IMR-90 (cell line): ENCODE results near the gene TRAF3. TPM values are rescaled to one million over a fixed set of nuclear protein-coding genes. Genes with fewer than 3 reads are reported as not detected.

Experiments
- ATAC-seq: fragments of 200-7000 bp; cut with Tn5 transposase; 2 replicates; pipeline ENCODE4 v1.9.1; 2020; ENCODE audit warnings: low read depth, mild to moderate bottlenecking, moderate library complexity
- BruUV-seq: library from RNA; stranded (reverse); fragments of 400-500 nt; replicated peaks from 2 replicates; lab custom pipeline; 2021; lab: Mats Ljungman, UMichigan
- CTCF ChIA-PET: fragments of 300-600 bp; formaldehyde crosslinking; extraction: SDS; loops from one replicate; lab custom pipeline; 2021; ENCODE audit warnings: antibody characterized with exemption; lab: Yijun Ruan, JAX
- POLR2A ChIA-PET: fragments of 300-600 bp; sonication (Branson Sonifier 250); formaldehyde crosslinking; loops from one replicate; lab custom pipeline; 2022; ENCODE audit warnings: antibody characterized with exemption; ENCODE audit not compliant: unreplicated experiment; lab: Charles Lee
- DNase-seq: peaks from one replicate; pipeline ENCODE4 v3.0.0; 2013
- H2AFZ ChIP-seq: replicated peaks from 2 replicates; pipeline ENCODE3; 2013; ENCODE audit warnings: low read length, mild to moderate bottlenecking; ENCODE audit not compliant: poor library complexity
- H2AK5ac ChIP-seq: 2 replicates; pipeline ENCODE4 v1.6.1; 2013; ENCODE audit warnings: low read depth, low read length, inconsistent platforms
- H2AK9ac ChIP-seq: replicated peaks from 2 replicates; pipeline ENCODE3; 2013; ENCODE audit warnings: mild to moderate bottlenecking, low read depth, low read length, moderate library complexity; ENCODE audit not compliant: poor library complexity
- H2BK120ac ChIP-seq: 2 replicates; pipeline ENCODE4 v1.6.1; 2013; ENCODE audit warnings: low read depth, low read length, inconsistent platforms
- H2BK15ac ChIP-seq: 3 replicates; pipeline ENCODE4 v1.6.1; 2013; ENCODE audit warnings: low read depth, low read length, inconsistent platforms
- H2BK20ac ChIP-seq: 2 replicates; pipeline ENCODE4 v1.6.1; 2013; ENCODE audit warnings: low read depth, mild to moderate bottlenecking, inconsistent platforms, low read length, moderate library complexity
- H2BK5ac ChIP-seq: 2 replicates; pipeline ENCODE4 v1.6.1; 2013; ENCODE audit warnings: mild to moderate bottlenecking, low read depth, low read length, inconsistent platforms; ENCODE audit not compliant: poor library complexity, severe bottlenecking
- H3K14ac ChIP-seq: replicated peaks from 2 replicates; pipeline ENCODE4 v1.6.1; 2013; ENCODE audit warnings: low read depth, low read length, inconsistent platforms
- H3K18ac ChIP-seq: 2 replicates; pipeline ENCODE4 v1.6.1; 2013; ENCODE audit warnings: low read depth, low read length, control low read depth
- H3K23ac ChIP-seq: 2 replicates; pipeline ENCODE4 v1.6.1; 2013; ENCODE audit warnings: low read depth, low read length, inconsistent platforms
- H3K27ac ChIP-seq: 2 replicates; pipeline ENCODE4 v1.5.1; 2013; ENCODE audit warnings: mild to moderate bottlenecking, control low read depth, low read length; ENCODE audit not compliant: insufficient read depth
- H3K27me3 ChIP-seq: 2 replicates; pipeline ENCODE4 v1.6.1; 2013; ENCODE audit warnings: low read length; ENCODE audit not compliant: control insufficient read depth, insufficient read depth
- H3K36me3 ChIP-seq: 2 replicates; pipeline ENCODE4 v1.6.1; 2013; ENCODE audit warnings: low read length, mixed read lengths; ENCODE audit not compliant: control insufficient read depth, insufficient read depth
- H3K4ac ChIP-seq: 2 replicates; pipeline ENCODE4 v1.6.1; 2013; ENCODE audit warnings: low read depth, low read length, inconsistent platforms
- H3K4me1 ChIP-seq: 2 replicates; pipeline ENCODE4 v1.6.1; 2013; ENCODE audit warnings: low read length, mixed read lengths; ENCODE audit not compliant: control insufficient read depth, insufficient read depth
- H3K4me2 ChIP-seq: 2 replicates; pipeline ENCODE4 v1.6.1; 2013; ENCODE audit warnings: low read depth, mild to moderate bottlenecking, control low read depth, low read length, moderate library complexity
- H3K4me3 ChIP-seq: 2 replicates; pipeline ENCODE4 v1.5.1; 2013; ENCODE audit warnings: low read depth, mild to moderate bottlenecking, control low read depth, low read length, moderate library complexity; ENCODE audit not compliant: insufficient read depth
- H3K56ac ChIP-seq: 2 replicates; pipeline ENCODE4 v1.6.1; 2013; ENCODE audit warnings: low read length, inconsistent platforms; ENCODE audit not compliant: insufficient read depth; ENCODE audit errors: extremely low read depth
- H3K79me1 ChIP-seq, 2 experiments: 2 replicates each; pipeline ENCODE4 v1.6.1; 2013; ENCODE audit warnings: low read length in 2 of 2, inconsistent platforms in 1 of 2, low read depth in 1 of 2
- H3K9ac ChIP-seq: 2 replicates; pipeline ENCODE4 v1.6.1; 2013; ENCODE audit warnings: low read depth, low read length, control low read depth
- H3K9me1 ChIP-seq: 2 replicates; pipeline ENCODE4 v1.6.1; 2013; ENCODE audit warnings: low read length, inconsistent platforms; ENCODE audit not compliant: insufficient read depth
- H3K9me3 ChIP-seq: 2 replicates; pipeline ENCODE4 v1.6.1; 2013; ENCODE audit warnings: low read length; ENCODE audit not compliant: control insufficient read depth, insufficient read depth
- H4K20me1 ChIP-seq: 2 replicates; pipeline ENCODE4 v1.6.1; 2013; ENCODE audit warnings: low read length, inconsistent platforms; ENCODE audit not compliant: insufficient read depth
- H4K5ac ChIP-seq: 2 replicates; pipeline ENCODE4 v1.6.1; 2013; ENCODE audit warnings: mild to moderate bottlenecking, low read depth, low read length, control low read depth
- H4K8ac ChIP-seq, 2 experiments: 2 replicates each; pipeline ENCODE4 v1.6.1; 2013; ENCODE audit warnings: low read depth in 2 of 2, low read length in 2 of 2, control low read depth in 1 of 2, inconsistent platforms in 1 of 2
- H4K91ac ChIP-seq: 2 replicates; pipeline ENCODE4 v1.6.1; 2013; ENCODE audit warnings: low read depth, low read length, inconsistent platforms; ENCODE audit not compliant: insufficient read depth
- CEBPB ChIP-seq: IDR thresholded peaks from 2 replicates; pipeline ENCODE4 v1.6.1; 2012; ENCODE audit warnings: low read depth, low read length, improper control_type of control experiment
- CHD1 ChIP-seq: IDR thresholded peaks from 2 replicates; pipeline ENCODE4 v1.6.1; 2012; ENCODE audit warnings: low read depth, low read length, improper control_type of control experiment
- MAZ ChIP-seq: IDR thresholded peaks from 2 replicates; pipeline ENCODE4 v1.6.1; 2012; ENCODE audit warnings: low read depth, mild to moderate bottlenecking, low read length, improper control_type of control experiment, moderate library complexity, borderline replicate concordance
- NFE2L2 ChIP-seq: fragments of 150-350 bp; IDR thresholded peaks from 2 replicates; pipeline ENCODE4 v1.6.1; 2016; ENCODE audit warnings: low read depth, mild to moderate bottlenecking, low read length
- RCOR1 ChIP-seq: IDR thresholded peaks from 2 replicates; pipeline ENCODE4 v1.6.1; 2012; ENCODE audit warnings: mild to moderate bottlenecking, low read length, improper control_type of control experiment; ENCODE audit not compliant: insufficient replicate concordance
- RFX5 ChIP-seq: IDR thresholded peaks from 2 replicates; pipeline ENCODE4 v1.8.0; 2012; ENCODE audit warnings: low read depth, mild to moderate bottlenecking, low read length, moderate library complexity
- SMC3 ChIP-seq: fragments of 150-350 bp; IDR thresholded peaks from 2 replicates; pipeline ENCODE4 v1.6.1; 2016; ENCODE audit warnings: low read depth, mild to moderate bottlenecking, antibody characterized with exemption, low read length, moderate library complexity
- WGBS, 2 experiments: methylation state at CpG; one replicate each; pipeline versions ENCODE4 v1.1.5 to v1.1.7; 2013; ENCODE audit warnings: missing lambda C conversion rate in 2 of 2; ENCODE audit not compliant: insufficient read length in 1 of 2; ENCODE audit errors: extremely low coverage in 2 of 2; 5-methylcytosine and 5-hydroxymethylcytosine counted together
- dilution Hi-C: fragments of 300-500 bp; cut with HindIII; formaldehyde crosslinking; loops from one replicate; pipeline ENCODE4 v1.14.3; 2018; ENCODE audit warnings: low sequenced_read_pairs; ENCODE audit not compliant: unreplicated experiment
- in situ Hi-C: fragments of 300-500 bp; cut with MboI; formaldehyde crosslinking; loops from 3 replicates; pipeline ENCODE4 v1.14.3; 2019; ENCODE audit warnings: low sequenced_read_pairs, inconsistent platforms, mixed read lengths
- intact Hi-C: fragments of 100-400 bp; cut with micrococcal nuclease; formaldehyde crosslinking; loops from 2 replicates; pipeline ENCODE4 v1.10.0; 2022
- polyA plus RNA-seq, 3 experiments: library from polyadenylated mRNA; depleted of rRNA; stranded (reverse); fragments of >200 nt; gene quantifications; 2 replicates each; pipeline ENCODE4 v1.2.3, GENCODE V29; 2012; ENCODE audit warnings: low replicate concordance in 1 of 3
- total RNA-seq: library from RNA; depleted of rRNA; stranded (reverse); fragments of >200 nt; gene quantifications from 2 replicates; pipeline ENCODE4 v1.2.3, GENCODE V29; 2012
- TF ChIP-seq, protein P1 (sequence below): conservative IDR thresholded peaks from 2 replicates; pipeline ENCODE4 v1.5.1; 2012; ENCODE audit warnings: mild to moderate bottlenecking, low read depth, low read length, improper control_type of control experiment

Gene TRAF3
- total and polyA plus RNA-seq, 2 of the 4 experiments (the other 2 are of a cell fraction), result 21.2 to 25.3 TPM

DNA sequence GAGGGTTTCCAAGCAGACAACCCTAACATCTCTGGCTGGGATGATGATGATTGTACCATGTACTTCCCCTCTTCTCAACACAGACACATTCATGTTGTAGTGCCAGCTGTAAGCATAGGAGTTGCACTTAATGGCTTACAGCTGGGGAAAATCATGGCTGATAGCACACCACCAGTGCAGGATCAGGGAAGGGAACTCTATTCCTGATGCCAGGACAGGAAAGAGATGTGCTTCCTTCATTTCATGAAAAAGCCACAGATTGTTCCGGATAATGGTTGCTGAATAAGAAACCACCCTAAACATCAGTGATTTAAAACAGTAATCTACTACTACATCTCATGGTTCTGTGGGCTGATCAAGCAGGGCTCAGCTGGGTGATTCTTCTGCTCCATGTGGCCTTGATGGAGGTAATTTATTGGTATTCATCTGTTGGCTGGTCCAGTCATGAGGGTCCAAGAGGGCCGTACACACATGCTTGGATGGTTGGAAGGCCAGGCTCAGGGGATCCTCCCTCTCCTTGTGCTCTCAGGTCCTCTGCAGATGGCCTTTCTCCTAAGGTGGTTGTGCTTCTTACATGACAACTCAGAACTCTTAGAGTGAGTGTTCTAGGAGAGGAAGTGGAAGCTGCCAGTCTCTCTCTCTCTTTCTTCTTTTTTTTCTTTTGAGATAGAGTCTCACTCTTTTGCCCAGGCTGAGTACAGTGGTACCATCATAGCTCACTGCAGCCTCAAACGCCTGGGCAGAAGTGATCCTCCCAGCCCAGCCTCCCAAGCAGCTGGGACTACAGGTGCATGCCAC is 16.5 kb downstream of the TRAF3 start:
- Histone ChIP-seq H3K4me3 (no peak overlapping the region), H3K4ac (no peak overlapping the region), H3K14ac (no peak overlapping the region), H3K4me2 (no peak overlapping the region), H2AK9ac (no peak overlapping the region), H4K8ac (no peak overlapping the region), H3K9me3 (peaks cover 2% of the 10 kb centered on the region; the same call in 1 of the 2 replicates), H2AK5ac (no peak overlapping the region), H4K91ac (no peak overlapping the region), H3K9me1 (peaks cover 13% of the 10 kb centered on the region), H3K27me3 (no peaks in the 10 kb centered on the region), H2BK15ac (no peak overlapping the region), H3K36me3 (no peaks in the 10 kb centered on the region), H2BK5ac (no peak overlapping the region), H2BK20ac (no peak overlapping the region), H3K18ac (no peak overlapping the region), H3K27ac (no peak overlapping the region), H4K5ac (no peak overlapping the region), H3K56ac (no peak overlapping the region), H2BK120ac (no peak overlapping the region), H3K4me1 (peaks cover 7% of the 10 kb centered on the region), H2AFZ (no peak overlapping the region), H4K20me1 (peaks cover 54% of the 10 kb centered on the region), H3K79me1 (peaks cover 30 to 74% of the 10 kb centered on the region in 2 experiments), H3K9ac (no peak overlapping the region), H3K23ac (no peak overlapping the region)
- no peak for TF ChIP-seq CEBPB
- TF ChIP-seq SMC3, result no peak
- TF ChIP-seq, protein P1, sequence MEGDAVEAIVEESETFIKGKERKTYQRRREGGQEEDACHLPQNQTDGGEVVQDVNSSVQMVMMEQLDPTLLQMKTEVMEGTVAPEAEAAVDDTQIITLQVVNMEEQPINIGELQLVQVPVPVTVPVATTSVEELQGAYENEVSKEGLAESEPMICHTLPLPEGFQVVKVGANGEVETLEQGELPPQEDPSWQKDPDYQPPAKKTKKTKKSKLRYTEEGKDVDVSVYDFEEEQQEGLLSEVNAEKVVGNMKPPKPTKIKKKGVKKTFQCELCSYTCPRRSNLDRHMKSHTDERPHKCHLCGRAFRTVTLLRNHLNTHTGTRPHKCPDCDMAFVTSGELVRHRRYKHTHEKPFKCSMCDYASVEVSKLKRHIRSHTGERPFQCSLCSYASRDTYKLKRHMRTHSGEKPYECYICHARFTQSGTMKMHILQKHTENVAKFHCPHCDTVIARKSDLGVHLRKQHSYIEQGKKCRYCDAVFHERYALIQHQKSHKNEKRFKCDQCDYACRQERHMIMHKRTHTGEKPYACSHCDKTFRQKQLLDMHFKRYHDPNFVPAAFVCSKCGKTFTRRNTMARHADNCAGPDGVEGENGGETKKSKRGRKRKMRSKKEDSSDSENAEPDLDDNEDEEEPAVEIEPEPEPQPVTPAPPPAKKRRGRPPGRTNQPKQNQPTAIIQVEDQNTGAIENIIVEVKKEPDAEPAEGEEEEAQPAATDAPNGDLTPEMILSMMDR, result no peak
- no peak for TF ChIP-seq RCOR1
- TF ChIP-seq RFX5, result no peak
- TF ChIP-seq MAZ, result no peak
- no peak for TF ChIP-seq NFE2L2
- TF ChIP-seq CHD1, result no peak
- DNase-seq (no peak), ATAC-seq (no peak)
- ChIA-PET CTCF (no interaction called here), POLR2A (no interaction called here)
- no TSS peak for BruUV-seq
- dilution Hi-C loops, result no loop called here
- no CpG with 5 or more reads among the region's 3 CpGs for WGBS, 2 experiments
- in situ Hi-C loops, result no loop called here
- intact Hi-C loops, result no loop called here
